ENCODE data around the gene MED9. TPM values are rescaled to one million over a fixed set of nuclear protein-coding genes. Genes with fewer than 3 reads are reported as not detected.
"Not testable (repeated sequence)": the region's sequence is repeated elsewhere in the genome, so short reads cannot be mapped to it uniquely, and the experiment has no call there.

Gene MED9
- total and polyA plus RNA-seq, 7 donors = 9.7 to 17.9 (median 15.3) TPM

DNA sequence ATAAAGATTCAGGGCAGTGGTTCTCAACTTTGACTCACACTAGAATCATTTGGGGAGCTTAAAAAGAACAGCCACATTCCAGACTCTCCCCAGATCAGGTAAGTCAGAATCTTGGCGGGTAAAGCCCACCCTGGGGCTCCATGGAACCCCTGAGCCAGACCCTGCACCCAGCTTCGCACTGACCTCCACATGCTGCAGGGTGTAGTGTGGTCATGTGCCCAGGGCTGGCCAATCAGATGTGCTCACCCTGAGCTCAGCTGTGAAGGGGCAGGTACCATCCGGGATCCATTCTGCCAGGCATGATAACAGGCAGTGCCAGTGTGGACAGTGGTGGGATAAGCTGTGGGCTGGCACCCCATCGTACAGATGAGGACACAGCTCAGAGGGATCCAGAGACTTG is 28.1 kb upstream of the MED9 start:
- H3K9me3 ChIP-seq = no peaks in the 10 kb centered on the region
- 92 to 95% methylated on average over 4 of the region's 4 CpGs for WGBS, 2 donors
- TF ChIP-seq POLR2AphosphoS5 (IDR thresholded peaks at IDR 0.05) (no peak), EP300 (IDR thresholded peaks at IDR 0.05) (no peak), POLR2A (IDR thresholded peaks at IDR 0.05) (no peak)
- TF ChIP-seq, protein P1, sequence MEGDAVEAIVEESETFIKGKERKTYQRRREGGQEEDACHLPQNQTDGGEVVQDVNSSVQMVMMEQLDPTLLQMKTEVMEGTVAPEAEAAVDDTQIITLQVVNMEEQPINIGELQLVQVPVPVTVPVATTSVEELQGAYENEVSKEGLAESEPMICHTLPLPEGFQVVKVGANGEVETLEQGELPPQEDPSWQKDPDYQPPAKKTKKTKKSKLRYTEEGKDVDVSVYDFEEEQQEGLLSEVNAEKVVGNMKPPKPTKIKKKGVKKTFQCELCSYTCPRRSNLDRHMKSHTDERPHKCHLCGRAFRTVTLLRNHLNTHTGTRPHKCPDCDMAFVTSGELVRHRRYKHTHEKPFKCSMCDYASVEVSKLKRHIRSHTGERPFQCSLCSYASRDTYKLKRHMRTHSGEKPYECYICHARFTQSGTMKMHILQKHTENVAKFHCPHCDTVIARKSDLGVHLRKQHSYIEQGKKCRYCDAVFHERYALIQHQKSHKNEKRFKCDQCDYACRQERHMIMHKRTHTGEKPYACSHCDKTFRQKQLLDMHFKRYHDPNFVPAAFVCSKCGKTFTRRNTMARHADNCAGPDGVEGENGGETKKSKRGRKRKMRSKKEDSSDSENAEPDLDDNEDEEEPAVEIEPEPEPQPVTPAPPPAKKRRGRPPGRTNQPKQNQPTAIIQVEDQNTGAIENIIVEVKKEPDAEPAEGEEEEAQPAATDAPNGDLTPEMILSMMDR (IDR thresholded peaks at IDR 0.05) = no peak
- no peak overlapping the region for H3K27ac ChIP-seq
- no peaks in the 10 kb centered on the region for H3K36me3 ChIP-seq
- H3K27me3 ChIP-seq = no peaks in the 10 kb centered on the region
- no peak for DNase-seq
- intact Hi-C loops (cut with DNase I) = no loop called here
- H3K4me3 ChIP-seq = no peak overlapping the region
- no peaks in the 10 kb centered on the region for H3K4me1 ChIP-seq

DNA sequence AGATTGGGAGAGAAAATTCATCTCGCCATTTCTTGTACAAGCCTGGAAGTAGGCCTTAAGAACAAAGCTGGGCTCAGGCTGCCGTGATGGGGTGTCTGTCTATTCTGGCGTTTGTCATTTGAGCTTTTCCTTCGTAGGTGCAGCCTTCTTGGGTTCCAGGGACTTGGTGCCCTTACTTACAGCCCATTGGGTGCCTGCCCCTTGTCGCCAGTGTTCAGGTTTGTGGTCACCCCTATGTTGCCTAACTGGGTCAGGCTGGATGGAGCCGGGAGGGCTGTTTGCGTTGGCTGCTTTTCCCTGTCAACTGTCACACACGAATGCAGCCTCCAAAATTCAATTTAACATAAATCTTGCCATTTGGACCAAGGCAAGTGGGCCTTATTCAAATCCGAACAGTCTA is 23.7 kb upstream of the MED9 start:
- no peak for DNase-seq
- Histone ChIP-seq H3K4me3 (no peak overlapping the region), H3K36me3 (no peaks in the 10 kb centered on the region), H3K4me1 (no peaks in the 10 kb centered on the region), H3K27me3 (peaks cover 0 to 12% (median 0%) of the 10 kb centered on the region in 3 donors), H3K9me3 (no peaks in the 10 kb centered on the region), H3K27ac (no peak overlapping the region)
- intact Hi-C loops (cut with DNase I) = no loop called here
- TF ChIP-seq POLR2A (IDR thresholded peaks at IDR 0.05) (no peak), EP300 (IDR thresholded peaks at IDR 0.05) (no peak), POLR2AphosphoS5 (IDR thresholded peaks at IDR 0.05) (no peak)
- TF ChIP-seq, protein P1 (IDR thresholded peaks at IDR 0.05) = no peak
- 86% methylated on average over 9 of the region's 9 CpGs for WGBS, 2 donors

DNA sequence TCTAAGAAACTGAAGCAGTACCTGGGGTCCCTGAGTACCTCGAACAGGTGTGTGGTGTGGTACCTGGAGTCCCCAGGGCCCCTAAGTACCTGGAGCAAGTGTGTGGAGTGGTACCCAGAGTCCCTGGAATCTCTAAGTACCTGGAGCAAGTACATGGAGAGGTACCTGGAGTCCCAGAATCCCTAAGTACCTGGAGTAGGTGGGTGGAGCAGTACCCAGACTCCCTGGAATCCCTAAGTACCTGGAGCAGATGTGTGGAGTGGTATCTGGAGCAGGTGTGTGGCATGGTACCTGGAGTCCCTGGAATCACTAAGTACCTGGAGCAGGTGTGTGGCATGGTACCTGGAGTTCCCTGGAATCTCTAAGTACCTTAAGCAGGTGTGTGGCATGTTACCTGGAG is 22.5 kb upstream of the MED9 start:
- whole genome bisulfite sequencing, 2 donors = 85 to 89% methylated on average over 1 of the region's 1 CpG

DNA sequence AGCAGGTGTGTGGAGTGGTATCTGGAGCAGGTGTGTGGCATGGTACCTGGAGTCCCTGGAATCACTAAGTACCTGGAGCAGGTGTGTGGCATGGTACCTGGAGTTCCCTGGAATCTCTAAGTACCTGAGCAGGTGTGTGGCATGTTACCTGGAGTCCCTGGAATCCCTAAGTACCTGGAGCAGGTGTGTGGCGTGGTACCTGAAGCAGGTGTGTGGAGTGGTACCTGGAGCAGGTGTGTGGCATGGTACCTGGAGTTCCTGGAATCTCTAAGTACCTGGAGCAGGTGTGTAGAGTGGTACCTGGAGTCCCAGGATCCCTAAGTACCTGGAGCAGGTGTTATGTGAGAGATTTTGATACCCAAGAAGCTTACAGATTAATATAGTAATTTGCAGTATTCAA is 22.1 kb upstream of the MED9 start:
- H3K27ac ChIP-seq; intact Hi-C loops (cut with DNase I); H3K4me1 ChIP-seq; H3K36me3 ChIP-seq; DNase-seq; H3K9me3 ChIP-seq; H3K4me3 ChIP-seq: not testable (repeated sequence)
- peaks cover 0 to 12% (median 0%) of the 10 kb centered on the region in 3 donors for H3K27me3 ChIP-seq
- 42 to 76% methylated on average over 1 of the region's 1 CpG for WGBS, 2 donors

More for the DNA sequence above, 22.5 kb upstream of the MED9 start:
- no peak overlapping the region for H3K4me3 ChIP-seq
- no peak for DNase-seq
- H3K4me1 ChIP-seq = no peaks in the 10 kb centered on the region
- intact Hi-C loops (cut with DNase I) = no loop called here
- TF ChIP-seq, protein P1 (IDR thresholded peaks at IDR 0.05) = no peak
- TF ChIP-seq POLR2A (IDR thresholded peaks at IDR 0.05) (no peak), EP300 (IDR thresholded peaks at IDR 0.05) (no peak), POLR2AphosphoS5 (IDR thresholded peaks at IDR 0.05) (no peak)
- H3K27me3 ChIP-seq = peaks cover 0 to 12% (median 0%) of the 10 kb centered on the region in 3 donors
- H3K36me3 ChIP-seq = no peaks in the 10 kb centered on the region
- H3K9me3 ChIP-seq = no peaks in the 10 kb centered on the region
- H3K27ac ChIP-seq = no peak overlapping the region

DNA sequence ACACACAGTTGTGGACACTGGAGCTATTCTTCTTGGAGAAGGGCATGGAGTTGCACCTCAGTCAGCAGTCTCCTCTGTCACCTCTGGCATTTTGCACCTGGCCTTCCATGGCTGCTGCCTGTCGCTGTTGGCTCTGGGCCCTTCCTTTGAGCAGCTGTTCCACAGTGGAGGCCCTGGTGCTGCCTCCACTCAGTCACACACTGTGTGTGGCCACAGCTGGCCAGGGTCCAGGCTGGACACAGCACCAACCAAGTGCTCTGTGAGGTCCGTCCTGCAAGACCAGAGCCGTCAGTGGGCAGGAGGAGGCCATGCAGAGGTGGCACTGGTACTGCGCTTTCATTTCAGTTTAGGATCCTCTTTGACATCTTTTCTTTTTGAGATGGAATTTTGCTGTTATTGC is 21.6 kb upstream of the MED9 start:
- Histone ChIP-seq H3K4me3 (no peak overlapping the region), H3K4me1 (no peaks in the 10 kb centered on the region), H3K9me3 (no peaks in the 10 kb centered on the region), H3K36me3 (no peaks in the 10 kb centered on the region), H3K27me3 (peaks cover 0 to 12% (median 0%) of the 10 kb centered on the region in 3 donors), H3K27ac (no peak overlapping the region)
- WGBS, 2 donors = 88 to 91% methylated on average over 4 of the region's 4 CpGs
- no peak for TF ChIP-seq EP300 (IDR thresholded peaks at IDR 0.05)
- no peak for TF ChIP-seq POLR2AphosphoS5 (IDR thresholded peaks at IDR 0.05)
- TF ChIP-seq, protein P1 (IDR thresholded peaks at IDR 0.05) = no peak
- no peak for TF ChIP-seq POLR2A (IDR thresholded peaks at IDR 0.05)
- intact Hi-C loops (cut with DNase I) = no loop called here
- no peak for DNase-seq
